Measurements from ENCODE around the gene TNRC6C.
"Not testable (repeated sequence)": the region's sequence is repeated elsewhere in the genome, so short reads cannot be mapped to it uniquely, and the experiment has no call there.

TNRC6C gene

GRCh38 chr17:78138204-78139060, 179.9 kb downstream of the TNRC6C start:
- DNase-seq (ENCODE audit: low spot score) = peak; percentile 56

GRCh38 chr17:78139861-78140168, 181.3 kb downstream of the TNRC6C start:
- not testable (repeated sequence) for DNase-seq (ENCODE audit: low spot score)

GRCh38 chr17:78140169-78141051, 181.9 kb downstream of the TNRC6C start:
- DNase-seq (ENCODE audit: low spot score) = peak; percentile 100

GRCh38 chr17:78141437-78142118, 183.1 kb downstream of the TNRC6C start:
- peak; percentile 54 for DNase-seq (ENCODE audit: low spot score)

GRCh38 chr17:78142119-78142861, 183.8 kb downstream of the TNRC6C start:
- DNase-seq (ENCODE audit: low spot score) = peak; percentile 51

GRCh38 chr17:78143214-78144146, 185.0 kb downstream of the TNRC6C start:
- DNase-seq (ENCODE audit: low spot score) = peak; percentile 46

- peak; percentile 53 for DNase-seq (ENCODE audit: low spot score)
Observed at GRCh38 chr17:78144147-78144719, 185.7 kb downstream of the TNRC6C start.

GRCh38 chr17:78144736-78145641, 186.5 kb downstream of the TNRC6C start:
- peak; percentile 61 for DNase-seq (ENCODE audit: low spot score)

GRCh38 chr17:78146471-78146869, 188.0 kb downstream of the TNRC6C start:
- no peak for DNase-seq (ENCODE audit: low spot score)

- no peak for DNase-seq (ENCODE audit: low spot score)
Observed at GRCh38 chr17:78146881-78147280, 188.4 kb downstream of the TNRC6C start.

- no peak for DNase-seq (ENCODE audit: low spot score)
Observed at GRCh38 chr17:78147315-78147998, 189.0 kb downstream of the TNRC6C start.

- no peak for DNase-seq (ENCODE audit: low spot score)
Observed at GRCh38 chr17:78148286-78149016, 189.9 kb downstream of the TNRC6C start.

- peak; percentile 49 for DNase-seq (ENCODE audit: low spot score)
Observed at GRCh38 chr17:78151514-78152008, 193.1 kb downstream of the TNRC6C start.

- DNase-seq (ENCODE audit: low spot score) = no peak
Observed at GRCh38 chr17:78154903-78155811, 196.7 kb downstream of the TNRC6C start.
